Muscle of arm (tissue), 12 donors: ENCODE data around the gene TCN1. TPM values are rescaled to one million over a fixed set of nuclear protein-coding genes. Genes with fewer than 3 reads are reported as not detected.

Experiments
- DNase-seq: peaks from one replicate; pipeline ENCODE4 v3.0.0-alpha.2; 2013
- polyA plus RNA-seq, 12 donors: library from polyadenylated mRNA; unstranded; fragments of 120-200 nt; gene quantifications; one replicate each; pipeline ENCODE4 v1.2.1, GENCODE V29; 2013; ENCODE audit not compliant: insufficient read length in 12 of 12

The TCN1 gene
- polyA plus RNA-seq, 12 donors, result 0.36 to 0.43 TPM; not detected in 10

GRCh38 chr11:59807047-59807610 lies 59.2 kb downstream of the TCN1 start:
- DNase-seq, result no peak

DNA sequence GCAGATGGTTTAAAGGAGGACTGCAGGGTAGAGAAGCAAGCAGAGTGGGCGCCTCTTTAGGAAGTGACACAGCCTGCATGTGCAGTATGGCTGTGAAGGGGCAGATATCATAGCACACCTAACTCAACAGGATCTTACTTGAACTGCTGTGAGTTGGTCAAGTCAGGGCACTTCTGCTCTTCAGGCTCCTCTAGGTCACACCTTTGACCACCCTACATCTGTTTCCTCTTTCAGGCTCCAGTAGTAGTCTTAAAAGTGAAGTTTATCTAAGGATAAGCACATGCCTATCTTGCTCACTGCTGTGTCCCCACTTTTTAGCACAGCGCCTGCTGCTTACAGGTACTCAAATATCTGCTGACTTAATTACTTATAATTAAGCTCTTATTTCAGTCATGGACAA lies 62.2 kb downstream of the TCN1 start:
- DNase-seq, result no peak

Other genes with a start within 250 kb of the TCN1 start
- 10 to 100 TPM in 11 of 12 donors, not detected in 1; 17.5 to 37.2 (median 29.4) TPM for gene PATL1, start 197.4 kb downstream of the TCN1 start, polyA plus RNA-seq
- gene OR10V1, start 152.6 kb downstream of the TCN1 start, polyA plus RNA-seq, result not detected
- 10 to 100 TPM in 2 of 12 donors, 1 to 10 TPM in 9, not detected in 1; 2.7 to 14.3 (median 5.3) TPM for gene STX3, start 111.1 kb downstream of the TCN1 start, polyA plus RNA-seq
- 10 to 100 TPM in 11 of 12 donors, not detected in 1; 31.7 to 43.4 (median 35.5) TPM for gene MRPL16, start 55.7 kb downstream of the TCN1 start, polyA plus RNA-seq
- under 1 TPM in 1 of 12 donors, not detected in 11; 0.45 TPM for gene CBLIF, start 21.0 kb downstream of the TCN1 start, polyA plus RNA-seq
- gene OOSP3, start 12.3 kb upstream of the TCN1 start, polyA plus RNA-seq, result not detected
- gene OOSP1, start 71.9 kb upstream of the TCN1 start, polyA plus RNA-seq, result not detected
- not detected for gene OOSP4A, start 97.5 kb upstream of the TCN1 start, polyA plus RNA-seq
- not detected for gene OOSP4B, start 150.7 kb upstream of the TCN1 start, polyA plus RNA-seq
- gene OOSP2, start 173.9 kb upstream of the TCN1 start, polyA plus RNA-seq, result not detected
- gene MS4A3, start 190.2 kb upstream of the TCN1 start, polyA plus RNA-seq, result 1 to 10 TPM in 2 of 12 donors, under 1 TPM in 8, not detected in 2; 0.38 to 4.7 (median 0.55) TPM
- under 1 TPM in 9 of 12 donors, not detected in 3; 0.07 to 0.85 (median 0.41) TPM for gene MS4A2, start 222.2 kb upstream of the TCN1 start, polyA plus RNA-seq